Measurements from ENCODE around the gene SNX8.

The SNX8 gene

GRCh38 chr7:2208712-2209111, 105.5 kb downstream of the SNX8 start:
- FAIRE-seq = peak; percentile 89
- no peak for DNase-seq (ENCODE audit: low spot score)

- DNase-seq (ENCODE audit: low spot score) (no peak), FAIRE-seq (peak; percentile 68)
Observed at GRCh38 chr7:2205036-2205780, 109.0 kb downstream of the SNX8 start.

GRCh38 chr7:2204446-2204845, 109.8 kb downstream of the SNX8 start:
- FAIRE-seq = no peak
- no peak for DNase-seq (ENCODE audit: low spot score)

GRCh38 chr7:2203766-2204300, 110.4 kb downstream of the SNX8 start:
- DNase-seq (ENCODE audit: low spot score) = no peak
- FAIRE-seq = peak; percentile 93

- DNase-seq (ENCODE audit: low spot score) = no peak
- peak; percentile 32 for FAIRE-seq
Observed at GRCh38 chr7:2202901-2203765, 111.1 kb downstream of the SNX8 start.

- no peak for DNase-seq (ENCODE audit: low spot score)
- FAIRE-seq = peak; percentile 50
Observed at GRCh38 chr7:2202361-2202761, 111.9 kb downstream of the SNX8 start.

Measured in urothelium cell line (cell line).